GM19238 (cell line): Measurements from ENCODE around the gene EYS.

Experiments used
- DNase-seq: peaks from one replicate; pipeline ENCODE4 v3.0.0; 2011; ENCODE audit warnings: low spot score; ENCODE audit not compliant: insufficient read length

The EYS gene

DNA sequence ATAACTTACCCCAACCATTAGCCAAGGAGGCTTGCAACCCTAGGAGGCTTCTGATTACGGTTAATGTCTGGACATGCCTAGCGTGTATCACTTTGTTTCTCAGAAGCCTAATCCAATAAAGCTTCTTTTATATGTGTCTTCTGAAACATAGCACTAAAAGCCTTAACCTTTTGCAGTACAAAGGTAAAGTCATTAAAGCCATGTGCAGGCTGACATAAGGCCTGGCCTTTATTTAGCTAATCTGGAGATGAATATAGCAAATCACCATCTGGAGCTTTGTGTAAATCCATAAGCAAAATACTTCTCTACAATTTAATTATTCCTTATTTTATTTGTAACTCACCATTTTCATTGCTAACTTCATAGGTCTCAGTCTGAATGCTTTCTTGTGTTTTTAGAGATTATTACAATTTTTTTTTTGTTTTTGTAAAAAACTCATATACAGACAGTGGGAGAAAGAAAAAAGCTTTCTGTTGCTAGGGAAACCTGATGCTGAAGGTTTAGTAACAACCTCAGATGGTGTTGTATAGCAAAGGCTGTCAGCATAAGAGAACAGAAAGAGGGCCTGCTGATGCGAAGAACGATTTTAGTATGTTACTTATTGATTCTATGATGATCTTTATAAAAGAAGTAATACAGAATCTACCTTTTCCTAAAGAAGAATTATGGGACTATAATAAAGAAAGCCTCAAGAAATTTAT lies at the start of gene EYS:
EYS (minus strand) TSS at position 101 of the 701 bp plus-strand sequence. CDS start 211,816 bp downstream, outside the sequence.
- DNase-seq, result no peak

DNA sequence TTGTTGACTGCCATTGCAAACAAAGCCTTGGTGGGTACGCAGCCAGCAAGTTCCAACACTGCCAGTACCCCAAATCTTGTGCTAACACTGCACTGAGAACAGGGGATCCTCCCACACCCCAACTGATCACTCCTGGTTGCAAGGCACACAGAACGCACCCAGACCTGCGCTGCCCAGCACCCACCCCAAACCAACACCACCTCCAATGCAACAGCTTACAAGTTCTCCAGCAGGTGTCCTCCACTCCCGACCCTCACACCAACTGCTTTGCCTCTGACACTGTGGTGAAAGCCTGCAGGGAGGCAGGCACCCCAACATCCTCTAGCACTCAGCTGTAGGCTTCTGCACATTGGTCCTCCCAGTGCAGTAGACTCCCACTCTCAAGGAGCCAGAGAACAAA lies 39.3 kb upstream of the EYS start:
- no peak for DNase-seq

DNA sequence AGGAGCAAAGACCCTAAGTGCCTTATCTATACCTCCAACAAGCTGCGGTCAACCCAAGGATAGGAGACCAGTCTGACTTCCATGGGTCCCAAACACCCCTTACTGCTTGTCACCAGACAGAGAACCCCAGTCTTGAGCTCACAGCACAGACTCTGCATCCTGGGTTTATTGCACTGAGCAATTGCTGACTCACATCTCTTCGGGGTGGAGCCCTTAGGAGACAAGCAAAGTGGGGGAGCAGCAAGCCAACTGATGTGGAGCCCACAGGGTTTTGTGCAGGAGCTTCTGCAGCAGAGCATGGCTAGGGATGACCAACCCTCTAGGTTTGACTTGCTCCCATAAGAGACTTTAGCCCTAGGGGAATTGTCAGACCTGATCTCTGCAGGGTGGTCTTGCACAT lies 38.6 kb upstream of the EYS start:
- DNase-seq, result no peak

DNA sequence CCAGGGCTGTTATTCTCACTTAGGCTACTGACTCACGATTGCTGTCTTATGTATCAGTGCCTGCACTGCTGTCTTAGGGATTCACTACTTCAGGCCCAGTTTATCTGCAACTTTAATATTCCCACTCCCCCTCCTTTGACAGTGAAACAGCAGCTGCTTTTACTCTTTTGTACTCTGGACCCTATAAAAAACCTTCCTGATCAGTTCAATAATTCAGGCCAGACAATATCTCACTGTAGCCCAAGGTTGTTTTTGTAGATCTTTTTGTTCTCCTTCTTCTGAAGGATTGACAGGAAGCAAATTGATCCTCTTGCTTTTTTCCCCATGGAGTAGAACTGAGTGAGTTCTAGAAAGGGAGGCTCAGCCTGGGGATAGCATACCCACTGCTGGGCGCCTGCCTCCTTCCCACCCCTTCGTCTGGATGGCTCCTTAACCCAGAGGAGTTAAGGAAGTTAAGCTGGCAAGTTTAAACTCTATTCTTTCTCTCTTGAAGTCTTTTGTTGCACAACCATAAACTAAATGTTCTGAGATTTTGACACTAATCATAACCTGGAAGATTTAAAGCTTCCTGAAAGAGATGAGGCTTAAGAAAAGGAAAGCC lies 22.0 kb upstream of the EYS start:
- no peak for DNase-seq

DNA sequence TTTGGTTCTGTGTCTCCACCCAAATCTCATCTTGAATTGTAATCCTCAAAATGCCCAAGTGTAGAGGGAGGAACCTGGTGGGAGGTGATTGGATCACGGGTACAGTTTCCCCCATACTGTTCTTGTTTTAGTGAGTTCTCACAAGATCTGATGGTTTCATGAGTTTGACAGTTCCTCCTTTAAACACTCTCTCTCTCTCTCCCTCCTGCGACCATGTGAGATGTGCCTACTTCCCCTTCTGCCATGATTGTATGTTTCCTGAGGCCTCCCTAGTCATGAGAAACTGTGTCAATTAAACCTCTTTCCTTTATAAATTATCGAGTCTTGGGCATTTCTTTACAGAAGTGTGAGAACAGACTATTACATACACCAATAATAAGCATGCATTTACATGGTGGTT lies 12.1 kb upstream of the EYS start:
- DNase-seq, result no peak

DNA sequence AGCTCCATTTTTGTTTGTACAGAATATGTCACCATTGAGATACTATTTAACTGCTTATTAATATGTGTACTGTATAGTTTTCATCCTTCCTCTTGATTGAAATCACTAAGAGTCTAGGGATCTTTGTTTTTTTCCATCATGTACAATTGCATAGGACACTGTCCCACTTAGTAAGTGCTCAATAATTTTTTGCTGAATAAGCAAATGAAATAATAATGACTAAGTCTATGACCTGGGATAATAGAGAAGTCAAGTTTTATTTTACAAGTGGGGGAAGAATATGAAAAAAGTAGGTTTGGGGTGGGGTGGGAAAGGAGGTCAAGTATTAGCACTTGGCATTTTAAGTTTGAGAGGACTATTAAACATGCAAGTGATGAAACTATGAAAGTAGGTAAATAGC lies 4.5 kb upstream of the EYS start:
- DNase-seq, result no peak

DNA sequence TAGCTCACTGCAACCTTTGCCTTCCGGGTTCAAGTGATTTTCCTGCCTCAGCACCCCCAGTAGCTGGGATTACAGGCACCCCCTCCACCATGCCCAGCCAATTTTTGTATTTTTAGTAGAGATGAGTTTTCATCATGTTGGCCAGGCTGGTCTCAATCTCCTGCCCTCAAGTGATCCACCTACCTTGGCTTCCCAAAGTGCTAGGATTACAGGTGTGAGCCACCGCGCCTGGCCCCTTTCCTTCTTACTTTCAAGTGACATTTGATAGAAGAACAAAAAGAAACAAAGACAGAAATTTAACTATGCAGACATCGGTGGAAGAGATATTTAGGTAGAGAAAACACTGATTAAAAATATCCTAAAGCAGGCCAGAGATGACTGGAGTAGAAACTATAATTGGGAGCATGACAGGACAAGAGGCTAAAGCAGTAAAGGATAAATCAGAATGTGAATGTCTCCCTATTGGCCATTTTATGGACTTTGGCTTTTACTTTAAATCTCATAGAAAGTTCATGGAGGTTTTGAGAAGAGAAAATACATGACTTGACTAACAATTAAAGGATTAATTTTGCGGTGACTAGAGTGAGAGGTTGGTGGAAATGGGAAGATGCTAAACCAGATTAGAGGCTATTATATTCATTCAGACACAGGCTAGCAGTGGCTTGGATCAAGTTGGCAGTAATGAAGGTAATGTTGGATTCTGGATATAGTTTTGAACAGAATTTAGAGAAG lies 2.2 kb upstream of the EYS start:
- no peak for DNase-seq

DNA sequence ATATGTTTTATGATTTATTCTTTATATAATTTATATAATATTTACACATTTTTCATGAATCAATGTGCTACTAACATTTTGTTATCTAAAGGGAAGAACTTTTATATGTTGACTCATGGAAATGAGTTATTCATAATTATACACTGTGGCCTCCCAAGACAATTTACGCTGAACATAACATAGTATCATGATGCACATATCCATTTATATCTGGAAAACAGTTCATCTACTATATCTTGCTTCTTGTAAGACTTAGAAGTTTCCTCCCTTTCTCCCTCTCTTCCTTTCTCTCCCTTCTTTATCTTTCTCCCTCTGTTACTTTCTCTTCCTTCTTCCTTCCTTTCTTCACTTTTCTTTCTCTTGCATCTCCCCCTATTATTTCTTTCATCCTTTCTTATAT lies 1.1 kb upstream of the EYS start:
- no peak for DNase-seq

DNA sequence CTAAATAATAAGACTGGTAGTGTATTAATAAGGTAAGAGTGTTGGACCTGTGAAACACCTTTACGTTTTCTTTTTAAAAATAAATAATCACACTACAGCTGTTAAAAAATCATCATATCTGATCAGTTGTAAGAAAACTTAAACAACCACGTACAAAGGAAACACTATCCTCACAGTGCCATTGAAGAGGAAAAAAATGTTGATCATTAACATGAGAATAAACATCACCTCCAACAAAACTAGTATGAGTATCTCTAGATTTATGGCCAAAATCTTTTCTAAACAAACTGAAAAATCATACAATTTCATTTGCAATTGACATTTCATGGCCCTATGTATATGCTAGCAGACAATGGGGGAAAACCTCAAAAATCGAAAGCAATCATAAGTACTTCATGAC lies 590 bp downstream of the EYS start:
- DNase-seq, result no peak

DNA sequence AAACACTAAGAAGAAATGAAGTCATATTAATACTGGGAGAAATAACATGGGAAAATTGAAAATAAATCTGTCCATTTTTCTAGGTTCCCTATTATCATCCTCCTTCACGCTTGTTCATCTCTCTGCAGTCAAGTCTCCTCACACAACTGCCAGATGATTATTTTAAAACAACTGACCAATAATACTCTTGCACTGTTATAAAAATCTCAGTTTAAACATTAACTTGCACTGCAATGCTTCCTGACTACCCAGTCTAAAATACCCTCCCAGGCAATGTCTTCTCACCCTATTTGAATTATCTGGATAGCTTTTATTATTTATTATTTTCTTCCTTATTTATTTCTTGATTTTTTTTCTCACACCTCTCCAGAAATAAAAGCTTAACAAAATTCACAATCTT lies 5.7 kb downstream of the EYS start:
- no peak for DNase-seq

DNA sequence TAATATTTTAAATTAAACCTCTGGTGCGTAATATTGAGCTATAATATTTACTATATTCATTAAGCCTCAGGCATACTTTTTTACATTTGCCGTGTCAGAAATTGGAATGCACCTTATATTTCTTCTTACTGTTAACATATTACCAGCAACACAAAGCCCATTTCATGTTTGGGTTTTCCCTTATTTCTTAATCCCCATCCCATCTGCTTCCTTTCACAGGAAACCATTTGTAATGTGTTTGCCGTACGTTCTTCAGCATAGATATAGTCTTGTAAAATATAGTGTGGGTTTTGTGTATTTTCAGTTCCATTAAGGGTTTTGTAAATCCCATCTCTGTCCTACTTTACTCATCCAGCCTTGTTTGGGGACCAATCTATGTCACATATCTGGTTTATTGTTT lies 6.5 kb downstream of the EYS start:
- DNase-seq, result no peak

DNA sequence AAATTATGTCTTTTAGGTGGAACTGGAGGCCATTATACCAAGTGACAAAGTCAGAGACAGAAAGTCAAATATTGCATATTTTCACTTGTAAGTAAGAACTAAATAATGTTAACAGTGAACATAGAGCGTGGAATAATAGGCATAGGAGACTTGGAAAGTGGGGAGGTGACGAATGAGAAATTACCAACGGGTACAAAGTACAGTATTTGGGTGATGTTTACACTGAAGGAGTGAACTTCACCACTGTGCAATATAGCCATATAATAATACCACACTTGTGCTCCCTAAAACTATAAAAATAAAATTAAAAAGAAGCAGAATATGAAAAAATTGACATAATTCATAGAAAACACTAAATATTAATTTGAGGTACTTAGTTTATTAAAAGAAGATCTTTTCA lies 14.9 kb downstream of the EYS start:
- no peak for DNase-seq

DNA sequence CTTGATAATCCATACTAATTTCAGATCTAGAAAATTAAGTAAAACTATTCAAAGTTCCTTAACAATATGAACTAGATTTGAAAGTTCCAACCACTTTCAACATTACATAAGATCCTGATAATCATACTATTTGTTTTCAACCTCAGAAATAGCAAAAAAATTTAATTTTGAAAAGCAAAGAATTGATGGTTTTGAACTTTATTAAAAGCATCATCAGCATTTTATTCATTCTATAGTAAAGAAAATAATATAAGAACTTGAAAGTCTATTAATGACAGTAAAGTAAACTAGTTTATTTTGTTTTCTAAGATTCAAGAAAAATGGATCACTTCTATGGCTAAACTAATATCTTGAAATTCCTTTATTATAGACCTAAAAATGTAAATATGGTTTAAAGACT lies 26.8 kb downstream of the EYS start:
- DNase-seq, result no peak

DNA sequence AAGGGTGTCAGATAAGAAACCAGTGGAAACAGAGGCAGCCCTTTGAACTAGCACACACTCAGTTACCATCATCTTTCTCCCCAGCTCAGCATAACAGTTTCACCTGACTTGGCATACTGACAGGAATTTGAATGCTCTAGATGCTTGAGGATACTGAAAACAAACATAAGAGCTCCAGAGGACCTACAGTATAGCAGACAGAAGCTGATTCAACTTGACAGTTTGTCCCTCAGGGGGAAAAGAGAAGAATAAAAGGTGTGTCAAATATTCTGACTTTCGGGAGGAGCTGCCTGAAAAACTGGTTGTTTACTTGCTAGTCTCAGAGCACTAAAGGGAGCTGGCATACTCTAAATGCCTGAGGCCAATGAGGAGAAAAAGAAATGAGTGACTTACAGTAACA lies 35.1 kb downstream of the EYS start:
- no peak for DNase-seq

DNA sequence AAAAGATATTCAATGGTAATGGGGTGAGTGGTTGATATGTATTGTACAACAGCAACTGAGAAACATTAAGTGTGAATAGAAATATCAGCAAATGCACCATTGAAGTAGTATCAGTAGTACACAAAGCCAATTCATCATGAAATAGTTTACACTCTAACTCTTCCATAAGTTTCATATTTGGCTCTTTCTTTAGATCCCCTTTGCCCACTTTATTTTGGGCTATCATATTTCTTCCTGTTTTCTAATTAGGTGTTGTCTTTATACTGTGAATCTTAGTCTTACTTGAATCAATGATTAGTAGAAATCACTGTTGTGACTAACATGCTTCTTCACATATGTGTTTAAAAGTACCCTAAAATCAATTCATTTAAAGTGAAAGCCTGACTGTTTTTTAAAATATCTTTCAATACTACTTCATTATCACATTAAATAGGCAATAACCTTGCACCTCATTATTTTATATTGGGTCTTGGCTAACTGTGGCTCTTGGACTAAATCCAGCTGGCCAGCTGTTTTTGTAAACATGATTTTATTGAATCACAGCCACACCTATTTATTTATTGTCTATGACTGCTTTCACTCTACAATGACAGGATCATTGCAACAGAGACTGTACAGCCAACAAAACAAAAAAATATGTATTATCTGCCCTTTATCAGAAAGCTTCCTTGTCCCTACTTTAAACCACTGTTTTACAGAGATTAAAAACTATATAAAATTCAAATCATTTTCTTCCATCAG lies 38.9 kb downstream of the EYS start:
- DNase-seq, result no peak

DNA sequence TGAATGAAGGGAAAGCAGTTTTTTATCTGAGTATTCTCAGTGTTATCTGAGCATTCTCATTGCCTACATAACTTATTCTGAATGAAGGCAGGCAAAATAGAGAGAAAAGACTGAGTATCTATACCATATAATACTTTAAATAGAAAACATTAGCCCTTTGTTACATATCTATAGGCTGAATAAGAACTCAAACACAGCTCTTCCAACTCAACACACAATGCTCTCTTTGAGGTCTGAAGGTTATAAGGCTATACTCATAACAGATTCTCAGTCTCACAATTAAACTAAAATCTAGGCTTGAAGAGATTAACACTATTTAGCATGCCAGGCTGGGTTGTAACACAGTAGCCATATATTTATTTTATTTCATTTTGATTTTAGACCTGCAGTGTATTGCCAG lies 56.9 kb downstream of the EYS start:
- DNase-seq, result no peak

DNA sequence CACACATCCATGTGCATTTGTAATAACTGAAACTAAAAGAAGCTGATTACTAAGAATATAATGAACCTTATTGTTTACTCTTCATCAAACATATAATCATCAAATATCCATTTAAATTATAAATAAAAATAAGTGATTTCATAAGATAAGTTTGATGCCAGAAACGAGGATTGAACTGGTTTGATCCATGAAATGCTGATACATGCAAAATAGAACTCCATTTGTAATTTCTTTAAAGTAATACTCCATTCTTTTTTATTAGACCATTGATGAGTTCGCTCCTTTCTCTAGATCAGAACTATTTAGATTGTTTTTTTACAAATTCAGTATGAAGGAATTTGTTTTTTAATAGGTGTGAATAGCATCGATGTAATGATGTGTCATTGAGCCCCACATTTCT lies 57.6 kb downstream of the EYS start:
- DNase-seq, result no peak

DNA sequence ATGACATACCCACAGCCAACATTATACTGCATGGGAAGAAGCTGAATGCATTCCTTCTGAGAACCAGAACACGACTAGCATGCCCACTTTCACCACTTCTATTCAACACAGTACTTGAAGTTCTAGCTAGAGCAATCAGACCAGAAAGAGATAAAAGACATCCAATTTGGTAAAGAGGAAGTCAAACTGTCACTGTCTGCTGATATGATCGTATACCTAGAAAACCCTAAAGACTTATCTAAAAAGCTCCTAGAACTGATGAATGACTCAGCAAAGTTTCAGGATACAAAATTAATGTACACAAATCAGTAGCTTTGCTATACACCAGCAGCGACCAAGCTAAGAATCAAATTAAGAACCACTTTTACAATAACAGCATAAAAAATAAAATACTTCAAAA lies 60.5 kb downstream of the EYS start:
- DNase-seq, result no peak

DNA sequence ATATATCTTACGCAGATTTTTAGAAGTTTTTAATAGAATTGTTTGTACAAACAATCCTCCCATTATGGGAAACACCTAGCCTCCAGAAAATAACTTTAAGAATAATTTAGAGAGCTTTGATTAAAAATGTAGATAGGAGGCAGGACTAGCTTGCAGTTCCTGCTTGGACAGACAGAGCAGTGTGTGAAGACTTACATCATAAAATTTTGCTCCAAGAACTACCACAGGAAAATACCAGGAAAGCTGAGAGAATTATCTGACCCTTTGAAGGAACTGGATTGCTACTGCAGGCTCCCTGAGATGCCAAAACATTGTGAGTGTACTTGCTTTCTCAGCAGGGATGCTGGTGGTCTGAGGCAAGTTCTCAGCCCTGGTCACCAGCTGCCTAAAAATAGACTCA lies 64.2 kb downstream of the EYS start:
- DNase-seq, result no peak

DNA sequence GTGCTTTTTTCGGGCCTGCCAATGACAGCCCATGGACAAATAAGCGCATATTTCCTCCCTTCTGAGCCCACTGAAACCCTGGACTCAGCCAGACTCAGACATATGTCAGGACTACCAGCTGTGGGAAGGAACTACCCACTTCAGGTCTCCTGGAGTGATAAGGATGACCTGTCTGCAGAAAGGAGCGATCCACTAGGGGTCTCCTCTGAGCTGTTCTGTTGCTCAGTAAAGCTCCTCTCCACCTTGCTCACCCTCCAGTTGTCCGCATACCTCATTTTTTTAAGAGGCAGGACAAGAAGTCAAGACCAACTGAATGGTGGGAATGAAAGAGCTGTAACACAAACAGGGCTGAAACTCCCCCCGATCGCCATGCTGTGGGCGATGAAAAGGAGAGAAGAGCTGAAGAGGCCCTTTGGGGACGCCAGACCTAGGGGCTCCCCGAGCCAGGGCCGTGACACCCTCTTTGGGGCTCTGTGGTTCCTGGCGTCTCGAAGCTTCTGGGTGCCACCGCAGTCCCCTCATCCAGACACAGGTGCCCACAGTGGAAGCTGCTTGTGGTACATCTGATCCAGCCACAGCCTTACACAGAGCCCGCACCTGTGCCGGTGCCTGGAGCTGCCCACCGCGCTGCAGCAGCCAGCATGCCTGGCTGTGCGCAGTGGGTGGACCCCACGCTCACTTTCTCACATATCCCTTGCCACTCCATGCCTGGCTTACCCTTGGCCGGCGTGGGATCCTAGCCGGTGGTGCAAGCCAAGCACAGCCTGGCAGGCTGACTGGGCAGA lies 68.8 kb downstream of the EYS start:
- no peak for DNase-seq

DNA sequence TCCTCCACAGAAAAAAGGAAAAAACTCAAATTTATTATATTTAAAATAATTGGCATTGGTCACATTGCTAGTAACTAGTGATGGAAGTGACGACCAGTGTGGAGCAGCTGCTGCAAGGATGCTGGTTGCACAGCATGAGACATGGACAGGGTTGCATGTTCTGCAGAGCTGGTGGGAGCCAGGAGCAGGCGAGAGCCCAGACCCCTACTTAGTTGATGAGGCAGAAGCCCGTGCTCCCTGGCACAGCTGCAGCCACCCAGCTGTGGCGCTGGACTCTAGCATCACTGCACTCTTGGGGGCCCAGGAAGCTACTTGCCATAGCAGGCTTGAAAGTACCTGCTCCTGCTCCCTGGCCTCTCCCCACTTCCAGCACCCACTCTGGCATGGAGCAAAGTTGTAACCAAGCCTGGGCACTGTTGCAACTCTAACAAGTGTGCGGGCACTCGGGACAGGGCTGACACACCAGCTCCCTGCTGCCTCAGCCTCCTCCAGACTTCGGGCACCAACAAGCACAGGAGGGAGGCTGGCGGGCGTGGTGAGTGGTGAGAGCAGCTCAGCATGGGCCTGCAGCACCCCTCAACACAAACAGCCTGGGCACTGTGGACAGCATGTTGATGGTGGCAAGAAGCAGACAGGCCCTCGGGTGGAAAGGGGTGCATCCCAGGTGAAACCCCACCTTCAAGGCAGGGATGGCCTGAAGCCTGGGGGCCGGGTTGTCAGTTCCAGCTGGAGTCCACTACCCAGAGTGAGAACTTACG lies 69.6 kb downstream of the EYS start:
- no peak for DNase-seq
